Prostate gland (tissue), 2 donors: ENCODE data around the gene AFF1. TPM values are rescaled to one million over a fixed set of nuclear protein-coding genes. Genes with fewer than 3 reads are reported as not detected.

Experiments used
- DNase-seq: peaks from one replicate; pipeline ENCODE4 v3.0.0-alpha.2; 2019; ENCODE audit warnings: low spot score
- H3K27ac ChIP-seq, 2 donors: fragments of 200-600 bp; sonication (generic); 2 replicates each; pipeline ENCODE4 v1.5.1; 2017 to 2019
- H3K27me3 ChIP-seq: fragments of 200-600 bp; sonication (generic); replicated peaks from 2 replicates; pipeline ENCODE4 v1.5.1; 2019; ENCODE audit not compliant: insufficient read depth
- H3K36me3 ChIP-seq, 2 donors: fragments of 200-600 bp; sonication (generic); 1 replicate in 1 of 2; 2 replicates in 1 of 2; pipeline versions ENCODE4 v1.5.1 to v1.8.1; 2017 to 2019
- H3K4me1 ChIP-seq: fragments of 200-600 bp; sonication (generic); replicated peaks from 2 replicates; pipeline ENCODE4 v1.5.1; 2019
- H3K4me3 ChIP-seq, 2 donors: fragments of 200-600 bp; sonication (generic); 2 replicates each; pipeline ENCODE4 v1.5.1; 2017 to 2019
- H3K9me3 ChIP-seq: fragments of 200-600 bp; sonication (generic); 2 replicates; pipeline ENCODE4 v1.5.1; 2017
- POLR2A ChIP-seq: fragments of 450-650 bp; IDR thresholded peaks from one replicate; pipeline ENCODE4 v1.6.1; 2016; ENCODE audit warnings: antibody characterized with exemption, mild to moderate bottlenecking
- POLR2AphosphoS5 ChIP-seq: sonication (generic); formaldehyde crosslinking; IDR thresholded peaks from one replicate; pipeline ENCODE4 v1.6.1; 2017; ENCODE audit warnings: antibody characterized with exemption
- WGBS: methylation state at CpG from one replicate; pipeline ENCODE4 v1.1.5; 2018; 5-methylcytosine and 5-hydroxymethylcytosine counted together
- intact Hi-C: fragments of 100-400 bp; cut with DNase I; formaldehyde crosslinking; loops from one replicate; pipeline ENCODE4 v1.14.2; 2022
- total RNA-seq, 2 donors: library from RNA; depleted of rRNA; stranded (reverse); fragments of >200 nt; gene quantifications; one replicate each; pipeline ENCODE4 v1.1.0, GENCODE V29; 2016
- TF ChIP-seq, protein P1 (sequence below), 4 experiments: fragments of 200-600 bp in 2 of 4; fragments of 450-650 bp in 2 of 4; sonication (generic) in 2 of 4; IDR thresholded peaks; 1 replicate in 3 of 4; 2 replicates in 1 of 4; pipeline ENCODE4 v1.5.1; 2016 to 2019; ENCODE audit warnings: antibody characterized with exemption in 4 of 4, mild to moderate bottlenecking in 2 of 4, moderate library complexity in 2 of 4

The AFF1 gene
- total RNA-seq, 2 donors from 2014 or later, result 69.7 to 92.5 TPM

DNA sequence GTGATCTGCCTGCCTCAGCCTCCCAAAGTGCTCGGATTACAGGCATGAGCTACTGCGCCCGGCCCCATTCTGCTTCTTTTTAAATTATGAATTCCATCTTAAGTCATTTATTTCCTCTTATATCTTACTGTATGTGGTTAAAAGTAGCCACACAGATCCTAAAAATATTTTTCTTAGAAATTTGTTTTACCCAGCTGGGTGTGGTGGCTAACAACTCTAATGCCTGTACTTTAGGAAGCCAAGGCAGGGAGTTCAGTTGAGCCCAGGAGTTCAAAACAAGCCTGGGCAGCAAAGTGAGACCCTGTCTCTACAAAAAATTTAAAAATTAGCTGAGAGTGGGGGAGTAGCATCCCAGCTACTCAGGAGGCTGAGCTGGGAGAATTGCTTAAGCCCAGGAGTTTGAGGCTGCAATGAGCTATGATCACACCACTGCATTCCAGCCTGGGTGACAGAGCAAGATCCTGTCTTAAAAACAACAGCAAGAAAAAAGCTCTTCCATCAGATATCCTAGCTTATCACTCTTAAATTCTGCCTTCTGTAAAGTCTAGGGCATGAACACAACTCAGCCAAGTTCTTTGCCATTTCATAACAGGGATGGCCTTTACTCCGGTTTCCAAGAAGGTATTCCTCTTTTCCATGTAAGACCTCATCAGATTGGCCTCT, 15.1 kb upstream of the AFF1 start:
- intact Hi-C loops, result loop anchor here (5.0 kb wide), 1 partner anchor 318 kb away; no protein-coding TSS in a partner anchor
- Histone ChIP-seq H3K27ac (no peak overlapping the region), H3K9me3 (no peaks in the 10 kb centered on the region), H3K4me1 (no peaks in the 10 kb centered on the region), H3K27me3 (no peaks in the 10 kb centered on the region), H3K36me3 (no peaks in the 10 kb centered on the region), H3K4me3 (no peak overlapping the region)
- WGBS, result 93% methylated on average over 4 of the region's 4 CpGs
- DNase-seq, result no peak
- no peak for TF ChIP-seq POLR2AphosphoS5
- no peak for TF ChIP-seq POLR2A
- TF ChIP-seq, protein P1, sequence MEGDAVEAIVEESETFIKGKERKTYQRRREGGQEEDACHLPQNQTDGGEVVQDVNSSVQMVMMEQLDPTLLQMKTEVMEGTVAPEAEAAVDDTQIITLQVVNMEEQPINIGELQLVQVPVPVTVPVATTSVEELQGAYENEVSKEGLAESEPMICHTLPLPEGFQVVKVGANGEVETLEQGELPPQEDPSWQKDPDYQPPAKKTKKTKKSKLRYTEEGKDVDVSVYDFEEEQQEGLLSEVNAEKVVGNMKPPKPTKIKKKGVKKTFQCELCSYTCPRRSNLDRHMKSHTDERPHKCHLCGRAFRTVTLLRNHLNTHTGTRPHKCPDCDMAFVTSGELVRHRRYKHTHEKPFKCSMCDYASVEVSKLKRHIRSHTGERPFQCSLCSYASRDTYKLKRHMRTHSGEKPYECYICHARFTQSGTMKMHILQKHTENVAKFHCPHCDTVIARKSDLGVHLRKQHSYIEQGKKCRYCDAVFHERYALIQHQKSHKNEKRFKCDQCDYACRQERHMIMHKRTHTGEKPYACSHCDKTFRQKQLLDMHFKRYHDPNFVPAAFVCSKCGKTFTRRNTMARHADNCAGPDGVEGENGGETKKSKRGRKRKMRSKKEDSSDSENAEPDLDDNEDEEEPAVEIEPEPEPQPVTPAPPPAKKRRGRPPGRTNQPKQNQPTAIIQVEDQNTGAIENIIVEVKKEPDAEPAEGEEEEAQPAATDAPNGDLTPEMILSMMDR (IDR thresholded peaks at IDR 0.05), result no peak

GRCh38 chr4:86921608-86922252, 13.1 kb upstream of the AFF1 start:
- Histone ChIP-seq H3K36me3 (no peaks in the 10 kb centered on the region), H3K4me1 (no peaks in the 10 kb centered on the region), H3K27me3 (no peaks in the 10 kb centered on the region), H3K4me3 (no peak overlapping the region), H3K27ac (no peak overlapping the region), H3K9me3 (no peaks in the 10 kb centered on the region)
- intact Hi-C loops, result loop anchor here (2.0 to 5.0 kb wide), 2 partner anchors 171 to 316 kb away; no protein-coding TSS in a partner anchor
- WGBS, result 97% methylated on average over 1 of the region's 1 CpG
- TF ChIP-seq POLR2A (no peak), POLR2AphosphoS5 (no peak)
- TF ChIP-seq, protein P1 (IDR thresholded peaks at IDR 0.05), result no peak
- no peak for DNase-seq

GRCh38 chr4:86924811-86925210, 10.0 kb upstream of the AFF1 start:
- TF ChIP-seq POLR2AphosphoS5, result no peak
- no peak for TF ChIP-seq POLR2A
- TF ChIP-seq, protein P1 (IDR thresholded peaks at IDR 0.05), result no peak
- intact Hi-C loops, result loop anchor here (5.0 kb wide), 1 partner anchor 312 kb away; no protein-coding TSS in a partner anchor
- H3K4me1 ChIP-seq, result no peaks in the 10 kb centered on the region
- H3K27me3 ChIP-seq, result no peaks in the 10 kb centered on the region
- 62% methylated on average over 2 of the region's 2 CpGs for WGBS
- no peaks in the 10 kb centered on the region for H3K36me3 ChIP-seq
- no peak for DNase-seq
- no peak overlapping the region for H3K4me3 ChIP-seq
- no peak overlapping the region for H3K27ac ChIP-seq
- no peaks in the 10 kb centered on the region for H3K9me3 ChIP-seq

- TF ChIP-seq POLR2AphosphoS5 (no peak), POLR2A (no peak)
- TF ChIP-seq, protein P1 (IDR thresholded peaks at IDR 0.05), result no peak
- H3K9me3 ChIP-seq, result no peaks in the 10 kb centered on the region
- H3K27ac ChIP-seq, result no peak overlapping the region
- intact Hi-C loops, result no loop called here
- WGBS, result 84% methylated on average over 6 of the region's 6 CpGs
- H3K36me3 ChIP-seq, result no peaks in the 10 kb centered on the region
- no peak overlapping the region for H3K4me3 ChIP-seq
- DNase-seq, result no peak
- no peaks in the 10 kb centered on the region for H3K4me1 ChIP-seq
- no peaks in the 10 kb centered on the region for H3K27me3 ChIP-seq
These were observed 8.2 kb upstream of the AFF1 start for GRCh38 chr4:86926435-86927086.
